ENCODE results near the gene GRIA3.
"Not testable (repeated sequence)": the region's sequence is repeated elsewhere in the genome, so short reads cannot be mapped to it uniquely, and the experiment has no call there.

Gene GRIA3

DNA sequence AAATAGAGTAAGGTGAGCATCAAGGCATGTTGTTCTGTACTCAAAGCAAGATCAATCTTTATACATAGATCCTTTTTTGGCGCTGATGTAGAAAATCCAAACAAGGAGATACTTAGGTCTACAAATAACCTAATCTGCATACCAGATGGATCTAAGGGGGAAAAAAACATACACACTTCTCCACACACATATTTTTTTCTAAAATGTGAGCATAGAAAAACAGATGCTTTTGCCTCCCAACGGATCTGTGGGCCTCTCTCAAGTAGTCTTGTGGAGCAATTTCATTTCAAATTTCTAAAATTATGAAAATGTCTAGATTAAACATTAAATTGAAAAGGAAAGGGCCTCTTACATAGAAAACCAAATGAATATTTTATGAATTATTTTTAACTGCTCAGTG is 166.1 kb downstream of the GRIA3 start:
- no peaks in the 10 kb centered on the region for H3K79me2 ChIP-seq (ENCODE audit: insufficient read depth, low read depth)
- no peak overlapping the region for H3K4me2 ChIP-seq
- H4K20me1 ChIP-seq (ENCODE audit: insufficient read depth), result no peaks in the 10 kb centered on the region
- no peak overlapping the region for H3K27ac ChIP-seq
- H3K4me3 ChIP-seq (IDR thresholded peaks at IDR 0.05; ENCODE audit: insufficient read depth, low read depth, low read length), result no peak overlapping the region
- H2AFZ ChIP-seq (ENCODE audit: low read depth), result no peak overlapping the region
- H3K4me1 ChIP-seq (ENCODE audit: low read depth, poor library complexity, severe bottlenecking), result no peaks in the 10 kb centered on the region
- no peaks in the 10 kb centered on the region for H3K36me3 ChIP-seq (ENCODE audit: insufficient read depth)
- TF ChIP-seq CTCF (conservative IDR thresholded peaks at IDR 0.05; ENCODE audit: low read depth, low read length), result no peak
- no peak overlapping the region for H3K9ac ChIP-seq
- no peaks in the 10 kb centered on the region for H3K27me3 ChIP-seq (ENCODE audit: insufficient read depth, low read depth)

DNA sequence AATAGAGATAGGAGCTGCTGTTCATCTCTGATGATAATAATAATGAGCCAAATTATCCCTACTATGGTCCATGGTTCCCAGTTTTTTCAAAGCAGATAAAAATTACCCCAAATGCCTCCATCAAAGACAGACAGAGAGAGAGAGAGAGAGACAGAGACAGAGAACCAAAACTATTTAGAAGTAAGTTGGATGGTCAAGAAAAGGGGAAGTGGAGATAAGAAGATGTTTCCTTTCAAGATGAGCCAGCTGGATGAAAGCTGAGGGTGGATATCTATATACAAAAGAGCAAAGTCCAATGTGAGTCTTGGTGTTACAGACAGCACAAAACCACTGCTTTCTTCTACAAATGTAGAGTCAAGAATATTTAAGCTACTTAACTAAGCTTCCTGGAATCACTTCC is 173.9 kb downstream of the GRIA3 start:
- no peaks in the 10 kb centered on the region for H3K36me3 ChIP-seq (ENCODE audit: insufficient read depth)
- no peaks in the 10 kb centered on the region for H3K27me3 ChIP-seq (ENCODE audit: insufficient read depth, low read depth)
- no peak overlapping the region for H2AFZ ChIP-seq (ENCODE audit: low read depth)

DNA sequence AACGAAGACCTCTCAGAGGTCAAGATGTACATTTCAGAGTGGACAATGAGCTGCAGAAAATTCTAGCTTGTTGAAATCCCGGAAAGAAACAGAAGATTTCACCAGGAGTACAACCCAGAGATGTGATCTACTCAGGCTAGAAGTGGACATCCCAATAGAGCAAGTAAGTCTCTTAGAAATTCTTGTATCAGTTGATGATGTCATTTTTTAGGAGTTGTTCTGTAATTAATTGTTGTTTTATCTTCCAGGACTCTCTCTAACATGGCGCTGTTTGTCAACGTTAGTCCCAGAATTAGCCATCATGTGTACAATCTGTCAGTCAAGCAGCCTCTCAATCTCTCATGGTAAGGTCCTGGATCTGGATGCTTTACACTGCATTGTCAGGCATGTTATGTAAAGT is 174.4 kb downstream of the GRIA3 start:
- Histone ChIP-seq H3K79me2 (ENCODE audit: insufficient read depth, low read depth) (no peaks in the 10 kb centered on the region), H3K4me2 (no peak overlapping the region), H2AFZ (ENCODE audit: low read depth) (no peak overlapping the region), H4K20me1 (ENCODE audit: insufficient read depth) (no peaks in the 10 kb centered on the region), H3K9ac (no peak overlapping the region), H3K4me1 (ENCODE audit: low read depth, poor library complexity, severe bottlenecking) (no peaks in the 10 kb centered on the region), H3K36me3 (ENCODE audit: insufficient read depth) (no peaks in the 10 kb centered on the region), H3K27me3 (ENCODE audit: insufficient read depth, low read depth) (no peaks in the 10 kb centered on the region), H3K27ac (no peak overlapping the region), H3K4me3 (IDR thresholded peaks at IDR 0.05; ENCODE audit: insufficient read depth, low read depth, low read length) (no peak overlapping the region)
- no peak for TF ChIP-seq CTCF (conservative IDR thresholded peaks at IDR 0.05; ENCODE audit: low read depth, low read length)

More for the DNA sequence above, 173.9 kb downstream of the GRIA3 start:
- Histone ChIP-seq H3K4me2 (no peak overlapping the region), H3K4me3 (IDR thresholded peaks at IDR 0.05; ENCODE audit: insufficient read depth, low read depth, low read length) (no peak overlapping the region), H4K20me1 (ENCODE audit: insufficient read depth) (no peaks in the 10 kb centered on the region), H3K9ac (no peak overlapping the region), H3K4me1 (ENCODE audit: low read depth, poor library complexity, severe bottlenecking) (no peaks in the 10 kb centered on the region), H3K27ac (no peak overlapping the region), H3K79me2 (ENCODE audit: insufficient read depth, low read depth) (no peaks in the 10 kb centered on the region)
- TF ChIP-seq CTCF (conservative IDR thresholded peaks at IDR 0.05; ENCODE audit: low read depth, low read length), result no peak

GRCh38 chrX:123361371-123361770 is 177.3 kb downstream of the GRIA3 start:
- H3K79me2 ChIP-seq (ENCODE audit: insufficient read depth, low read depth), result no peaks in the 10 kb centered on the region
- no peak overlapping the region for H3K9ac ChIP-seq
- H3K27ac ChIP-seq, result no peak overlapping the region
- no peaks in the 10 kb centered on the region for H4K20me1 ChIP-seq (ENCODE audit: insufficient read depth)
- no peak overlapping the region for H3K4me2 ChIP-seq
- H3K27me3 ChIP-seq (ENCODE audit: insufficient read depth, low read depth), result no peaks in the 10 kb centered on the region
- H2AFZ ChIP-seq (ENCODE audit: low read depth), result no peak overlapping the region
- TF ChIP-seq CTCF (conservative IDR thresholded peaks at IDR 0.05; ENCODE audit: low read depth, low read length), result no peak
- no peaks in the 10 kb centered on the region for H3K4me1 ChIP-seq (ENCODE audit: low read depth, poor library complexity, severe bottlenecking)
- H3K4me3 ChIP-seq (IDR thresholded peaks at IDR 0.05; ENCODE audit: insufficient read depth, low read depth, low read length), result no peak overlapping the region
- no peaks in the 10 kb centered on the region for H3K36me3 ChIP-seq (ENCODE audit: insufficient read depth)

GRCh38 chrX:123386196-123386595 is 202.1 kb downstream of the GRIA3 start:
- not testable (repeated sequence) for H2AFZ ChIP-seq (ENCODE audit: low read depth); H3K79me2 ChIP-seq (ENCODE audit: insufficient read depth, low read depth); H4K20me1 ChIP-seq (ENCODE audit: insufficient read depth); H3K27ac ChIP-seq; H3K36me3 ChIP-seq (ENCODE audit: insufficient read depth); H3K4me3 ChIP-seq (IDR thresholded peaks at IDR 0.05; ENCODE audit: insufficient read depth, low read depth, low read length); H3K9ac ChIP-seq; H3K4me1 ChIP-seq (ENCODE audit: low read depth, poor library complexity, severe bottlenecking); H3K4me2 ChIP-seq; H3K27me3 ChIP-seq (ENCODE audit: insufficient read depth, low read depth)
